HG02623 (cell line): ENCODE results near the gene EPS8L2.
"Not testable (repeated sequence)": the region's sequence is repeated elsewhere in the genome, so short reads cannot be mapped to it uniquely, and the experiment has no call there.

Experiments used
- ATAC-seq: cut with Tn5 transposase; IDR thresholded peaks from one replicate; pipeline ENCODE4 v1.9.1; 2021; ENCODE audit warnings: moderate library complexity; ENCODE audit not compliant: unreplicated experiment

The EPS8L2 gene

GRCh38 chr11:724049-724777, 18.2 kb downstream of the EPS8L2 start:
- ATAC-seq: no peak

GRCh38 chr11:724778-725386, 18.9 kb downstream of the EPS8L2 start:
- no peak for ATAC-seq

GRCh38 chr11:725624-726202, 19.7 kb downstream of the EPS8L2 start:
- ATAC-seq: no peak

- no peak for ATAC-seq
Measured at GRCh38 chr11:726278-727220, 20.5 kb downstream of the EPS8L2 start.

- ATAC-seq: no peak
Measured at GRCh38 chr11:727281-727701, 21.3 kb downstream of the EPS8L2 start.

GRCh38 chr11:727859-728748, 22.1 kb downstream of the EPS8L2 start:
- no peak for ATAC-seq

- no peak for ATAC-seq
Measured at GRCh38 chr11:728901-729491, 23.0 kb downstream of the EPS8L2 start.

GRCh38 chr11:729492-730074, 23.6 kb downstream of the EPS8L2 start:
- no peak for ATAC-seq

GRCh38 chr11:733072-733471, 27.0 kb downstream of the EPS8L2 start:
- no peak for ATAC-seq

GRCh38 chr11:734541-734940, 28.5 kb downstream of the EPS8L2 start:
- ATAC-seq: not testable (repeated sequence)

GRCh38 chr11:737366-737765, 31.3 kb downstream of the EPS8L2 start:
- ATAC-seq: no peak

GRCh38 chr11:737899-738298, 31.9 kb downstream of the EPS8L2 start:
- ATAC-seq: not testable (repeated sequence)

- ATAC-seq: no peak
Measured at GRCh38 chr11:742156-742546, 36.1 kb downstream of the EPS8L2 start.

GRCh38 chr11:742571-743201, 36.7 kb downstream of the EPS8L2 start:
- no peak for ATAC-seq

- no peak for ATAC-seq
Measured at GRCh38 chr11:745428-745827, 39.4 kb downstream of the EPS8L2 start.

GRCh38 chr11:746289-747157, 40.5 kb downstream of the EPS8L2 start:
- ATAC-seq: peak; percentile 1

- ATAC-seq: peak; percentile 89
Measured at GRCh38 chr11:747158-748006, 41.4 kb downstream of the EPS8L2 start, which contains the start of gene TALDO1. TALDO1 (plus strand) TSS chr11:747464; CDS start chr11:747482, 18 bp downstream.
